A673 (cell line): ENCODE measurements around the gene DCAF7. TPM values are rescaled to one million over a fixed set of nuclear protein-coding genes. Genes with fewer than 3 reads are reported as not detected.

Experiments
- BruUV-seq: library from RNA; stranded (reverse); fragments of 400-500 nt; replicated peaks from 2 replicates; lab custom pipeline; 2021; lab: Mats Ljungman, UMichigan
- CTCF ChIA-PET: fragments of 300-600 bp; sonication (Branson Sonifier 250); formaldehyde crosslinking; loops from one replicate; lab custom pipeline; 2022; ENCODE audit warnings: antibody characterized with exemption; lab: Charles Lee
- POLR2A ChIA-PET: fragments of 300-600 bp; sonication (Branson Sonifier 250); formaldehyde crosslinking; loops from one replicate; lab custom pipeline; 2022; ENCODE audit warnings: antibody characterized with exemption; ENCODE audit not compliant: low non-redundant PET; lab: Charles Lee
- DNase-seq: peaks from one replicate; pipeline ENCODE4 v3.0.0-alpha.2; 2015; ENCODE audit warnings: low spot score
- H3K27ac ChIP-seq: fragments of 200-600 bp; sonication (generic); 2 replicates; pipeline ENCODE4 v1.5.1; 2016; ENCODE audit warnings: mixed run types, low read depth, mild to moderate bottlenecking, mixed read lengths, antibody characterized with exemption, low read length; ENCODE audit not compliant: poor library complexity, severe bottlenecking
- H3K27me3 ChIP-seq: fragments of 200-600 bp; sonication (generic); replicated peaks from 2 replicates; pipeline ENCODE4 v1.6.1; 2017; ENCODE audit warnings: mixed run types, low read depth, mild to moderate bottlenecking, mixed read lengths, antibody characterized with exemption, low read length; ENCODE audit not compliant: insufficient read depth, poor library complexity
- H3K36me3 ChIP-seq: fragments of 200-600 bp; sonication (generic); 2 replicates; pipeline ENCODE4 v1.6.1; 2016; ENCODE audit warnings: mixed run types, mild to moderate bottlenecking, mixed read lengths, antibody characterized with exemption, low read length; ENCODE audit not compliant: insufficient read depth, poor library complexity, severe bottlenecking
- H3K4me1 ChIP-seq: fragments of 200-600 bp; sonication (generic); 2 replicates; pipeline ENCODE4 v1.6.1; 2017; ENCODE audit warnings: mixed run types, mild to moderate bottlenecking, mixed read lengths, antibody characterized with exemption, low read length; ENCODE audit not compliant: insufficient read depth, poor library complexity, severe bottlenecking
- H3K4me3 ChIP-seq: fragments of 200-600 bp; sonication (generic); 2 replicates; pipeline ENCODE4 v1.5.1; 2016; ENCODE audit warnings: low read depth, mixed run types, mild to moderate bottlenecking, mixed read lengths, low read length; ENCODE audit not compliant: poor library complexity, severe bottlenecking
- H3K9me3 ChIP-seq: fragments of 200-600 bp; sonication (generic); 2 replicates; pipeline ENCODE4 v1.6.1; 2016; ENCODE audit warnings: mixed run types, low read depth, mild to moderate bottlenecking, mixed read lengths, antibody characterized with exemption, low read length; ENCODE audit not compliant: poor library complexity, severe bottlenecking
- EZH2 ChIP-seq: fragments of 200-600 bp; sonication (generic); IDR thresholded peaks from 2 replicates; pipeline ENCODE4 v1.6.1; 2017; ENCODE audit warnings: borderline replicate concordance, low read depth, mild to moderate bottlenecking, mixed read lengths, antibody characterized with exemption, low read length; ENCODE audit not compliant: poor library complexity, severe bottlenecking
- intact Hi-C: fragments of 100-400 bp; cut with micrococcal nuclease; formaldehyde crosslinking; loops from one replicate; pipeline ENCODE4 v1.10.0; 2022; ENCODE audit not compliant: unreplicated experiment
- total RNA-seq: library from RNA; stranded (reverse); gene quantifications from 2 replicates; pipeline ENCODE4 v1.2.3, GENCODE V29; 2021
- TF ChIP-seq, protein P1 (sequence below): fragments of 300-800, 200-600 bp; sonication (generic); conservative IDR thresholded peaks from 2 replicates; pipeline ENCODE4 v1.5.1; 2017; ENCODE audit warnings: low read depth, mild to moderate bottlenecking, antibody characterized with exemption, low read length, moderate library complexity, mixed read lengths

Gene DCAF7
- total RNA-seq, 1 experiment from 2014 or later = 116 TPM

DNA sequence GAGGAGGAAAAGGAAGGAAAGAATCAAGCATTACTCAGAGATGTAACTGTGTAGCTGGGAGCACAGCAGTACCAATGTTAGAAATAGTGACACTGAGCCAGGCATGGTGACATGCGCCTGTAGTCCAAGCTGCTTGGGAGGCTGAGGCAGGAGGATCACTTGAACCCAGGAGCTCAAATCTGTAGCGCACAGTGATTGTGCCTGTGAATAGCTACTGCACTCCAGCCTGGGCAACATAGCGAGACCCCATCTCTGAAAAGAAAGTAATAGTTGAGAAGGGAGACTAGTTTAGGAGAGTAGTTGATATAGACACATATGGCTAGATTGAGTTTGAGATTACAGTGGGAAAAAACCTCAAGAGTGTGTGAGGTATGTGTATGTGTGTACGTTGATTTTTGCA lies 89.8 kb downstream of the DCAF7 start:
- Histone ChIP-seq H3K36me3 (peaks cover 4% of the 10 kb centered on the region), H3K27ac (no peak overlapping the region), H3K27me3 (no peaks in the 10 kb centered on the region), H3K4me3 (no peak overlapping the region), H3K4me1 (peaks cover 11% of the 10 kb centered on the region), H3K9me3 (no peaks in the 10 kb centered on the region)
- no TSS peak for BruUV-seq
- ChIA-PET POLR2A (no interaction called here), CTCF (interaction anchor here (0.6 kb wide), 1 partner anchor 493 kb away, joined by 3 read pairs; no protein-coding TSS in a partner anchor)
- TF ChIP-seq EZH2 = no peak
- TF ChIP-seq, protein P1, sequence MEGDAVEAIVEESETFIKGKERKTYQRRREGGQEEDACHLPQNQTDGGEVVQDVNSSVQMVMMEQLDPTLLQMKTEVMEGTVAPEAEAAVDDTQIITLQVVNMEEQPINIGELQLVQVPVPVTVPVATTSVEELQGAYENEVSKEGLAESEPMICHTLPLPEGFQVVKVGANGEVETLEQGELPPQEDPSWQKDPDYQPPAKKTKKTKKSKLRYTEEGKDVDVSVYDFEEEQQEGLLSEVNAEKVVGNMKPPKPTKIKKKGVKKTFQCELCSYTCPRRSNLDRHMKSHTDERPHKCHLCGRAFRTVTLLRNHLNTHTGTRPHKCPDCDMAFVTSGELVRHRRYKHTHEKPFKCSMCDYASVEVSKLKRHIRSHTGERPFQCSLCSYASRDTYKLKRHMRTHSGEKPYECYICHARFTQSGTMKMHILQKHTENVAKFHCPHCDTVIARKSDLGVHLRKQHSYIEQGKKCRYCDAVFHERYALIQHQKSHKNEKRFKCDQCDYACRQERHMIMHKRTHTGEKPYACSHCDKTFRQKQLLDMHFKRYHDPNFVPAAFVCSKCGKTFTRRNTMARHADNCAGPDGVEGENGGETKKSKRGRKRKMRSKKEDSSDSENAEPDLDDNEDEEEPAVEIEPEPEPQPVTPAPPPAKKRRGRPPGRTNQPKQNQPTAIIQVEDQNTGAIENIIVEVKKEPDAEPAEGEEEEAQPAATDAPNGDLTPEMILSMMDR = no peak
- DNase-seq = no peak
- intact Hi-C loops = no loop called here

DNA sequence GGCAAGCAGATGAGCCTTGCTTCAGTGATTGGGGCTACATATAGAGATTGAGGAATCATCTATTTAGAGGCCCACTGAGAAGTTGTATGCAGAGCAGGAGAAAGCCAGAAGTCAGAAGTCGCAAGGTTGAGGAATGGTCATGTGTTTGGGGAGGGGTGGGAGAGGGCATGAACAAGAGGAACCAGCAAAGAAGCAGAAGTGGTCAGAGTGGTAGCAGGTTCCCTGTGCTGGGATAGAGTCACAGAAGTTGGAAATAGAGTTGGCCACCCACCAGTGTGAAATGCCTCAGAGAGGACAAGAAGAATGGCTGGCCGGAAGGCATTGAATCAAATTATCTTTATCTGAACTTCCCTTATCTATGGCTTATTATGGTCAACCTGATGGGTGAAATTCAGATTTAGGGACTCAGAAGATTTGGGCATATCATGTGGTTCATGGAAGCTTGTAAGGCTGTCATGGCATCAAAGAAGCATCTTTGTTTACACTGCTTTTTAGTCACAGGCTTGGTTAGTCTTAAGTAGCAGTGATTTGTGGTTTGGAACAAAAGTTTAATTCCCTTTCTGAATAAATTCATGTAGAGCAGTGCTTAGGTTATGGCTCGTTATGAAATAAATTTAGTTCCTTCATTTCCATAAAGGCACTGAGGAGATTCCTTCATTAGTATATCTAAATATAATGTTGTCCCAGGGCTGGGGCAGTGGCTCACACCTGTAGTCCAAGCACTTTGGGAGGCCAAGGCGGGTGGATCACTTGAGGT lies 91.6 kb downstream of the DCAF7 start:
- Histone ChIP-seq H3K27me3 (no peaks in the 10 kb centered on the region), H3K36me3 (no peaks in the 10 kb centered on the region), H3K27ac (no peak overlapping the region), H3K4me1 (no peaks in the 10 kb centered on the region), H3K9me3 (no peaks in the 10 kb centered on the region), H3K4me3 (no peak overlapping the region)
- DNase-seq = no peak
- BruUV-seq = no TSS peak
- intact Hi-C loops = no loop called here
- TF ChIP-seq, protein P1 = no peak
- TF ChIP-seq EZH2 = no peak
- CTCF ChIA-PET = no interaction called here
- POLR2A ChIA-PET = no interaction called here

Other genes starting within 250 kb of the DCAF7 start
- 28.8 and 29.1 TPM in 2 replicates for gene CYB561, start 104.2 kb upstream of the DCAF7 start, total RNA-seq
- 2.1 and 2.6 TPM in 2 replicates for gene ACE, start 73.4 kb upstream of the DCAF7 start, total RNA-seq
- gene KCNH6, start 27.1 kb upstream of the DCAF7 start, total RNA-seq = not detected in 2 replicates
- gene TACO1, start 50.4 kb downstream of the DCAF7 start, total RNA-seq = 38.7 and 39.0 TPM in 2 replicates
- 25.9 and 27.8 TPM in 2 replicates for gene MAP3K3, start 71.9 kb downstream of the DCAF7 start, total RNA-seq
- 119 and 127 TPM in 2 replicates for gene LIMD2, start 149.6 kb downstream of the DCAF7 start, total RNA-seq
- gene STRADA, start 191.3 kb downstream of the DCAF7 start, total RNA-seq = 56.3 and 62.8 TPM in 2 replicates
- gene CCDC47, start 223.1 kb downstream of the DCAF7 start, total RNA-seq = 91.9 and 104 TPM in 2 replicates
- 148 and 149 TPM in 2 replicates for gene DDX42, start 223.7 kb downstream of the DCAF7 start, total RNA-seq